NT2/D1 (cell line): ENCODE data around the gene SGIP1.

Experiments
- DNase-seq: peaks from one replicate; pipeline ENCODE4 v3.0.0-alpha.2; 2011; ENCODE audit warnings: low read depth, low spot score
- H3K27me3 ChIP-seq: 2 replicates; pipeline ENCODE4 v1.6.0; 2011; ENCODE audit warnings: mild to moderate bottlenecking; ENCODE audit not compliant: insufficient read length, insufficient read depth
- H3K36me3 ChIP-seq: 2 replicates; pipeline ENCODE4 v1.6.1; 2011; ENCODE audit warnings: mild to moderate bottlenecking, low read length, mixed read lengths; ENCODE audit not compliant: insufficient read depth, insufficient read length
- H3K4me1 ChIP-seq: 2 replicates; pipeline ENCODE4 v1.5.1; 2011; ENCODE audit not compliant: insufficient read depth, insufficient read length
- H3K4me3 ChIP-seq: 2 replicates; pipeline ENCODE4 v1.5.1; 2011; ENCODE audit warnings: low read depth; ENCODE audit not compliant: insufficient read length
- H3K9ac ChIP-seq: 2 replicates; pipeline ENCODE4 v1.6.0; 2011; ENCODE audit warnings: low read depth; ENCODE audit not compliant: insufficient read length
- H3K9me3 ChIP-seq: 2 replicates; pipeline ENCODE4 v1.5.1; 2011; ENCODE audit warnings: mild to moderate bottlenecking, low read length; ENCODE audit not compliant: insufficient read depth
- SUZ12 ChIP-seq: IDR thresholded peaks from 2 replicates; pipeline ENCODE4 v1.6.1; 2011; ENCODE audit not compliant: insufficient read length, insufficient read depth; ENCODE audit errors: extremely low read depth
- YY1 ChIP-seq: IDR thresholded peaks from 2 replicates; pipeline ENCODE4 v1.6.1; 2011; ENCODE audit not compliant: insufficient read length, insufficient read depth
- ZNF274 ChIP-seq: IDR thresholded peaks from 2 replicates; pipeline ENCODE4 v1.6.1; 2011; ENCODE audit warnings: mild to moderate bottlenecking, low read depth, low read length

Gene SGIP1

DNA sequence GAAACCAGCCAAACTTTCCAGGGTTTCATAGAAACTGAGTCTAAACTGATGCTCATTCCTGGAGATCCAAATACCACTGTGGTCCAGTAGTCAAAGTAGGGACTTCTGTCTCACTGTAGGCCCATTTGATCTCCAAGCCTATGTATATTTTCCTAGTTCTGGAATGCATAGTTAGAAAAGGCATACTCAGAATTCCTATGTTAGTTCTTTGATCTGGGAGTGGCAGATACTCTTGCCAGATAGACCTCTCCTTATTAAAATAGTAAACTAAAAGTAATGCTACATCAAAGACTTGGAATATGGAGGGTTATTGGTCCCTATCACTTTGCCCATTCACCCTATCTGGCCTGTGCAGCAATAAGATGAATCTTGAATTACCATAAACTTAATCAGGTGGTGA lies 10.4 kb upstream of the SGIP1 start:
- Histone ChIP-seq H3K4me1 (no peaks in the 10 kb centered on the region), H3K9me3 (no peaks in the 10 kb centered on the region), H3K9ac (no peak overlapping the region), H3K27me3 (no peaks in the 10 kb centered on the region), H3K4me3 (no peak overlapping the region), H3K36me3 (no peaks in the 10 kb centered on the region)
- TF ChIP-seq ZNF274, result no peak
- TF ChIP-seq YY1, result no peak
- TF ChIP-seq SUZ12, result no peak
- no peak for DNase-seq

DNA sequence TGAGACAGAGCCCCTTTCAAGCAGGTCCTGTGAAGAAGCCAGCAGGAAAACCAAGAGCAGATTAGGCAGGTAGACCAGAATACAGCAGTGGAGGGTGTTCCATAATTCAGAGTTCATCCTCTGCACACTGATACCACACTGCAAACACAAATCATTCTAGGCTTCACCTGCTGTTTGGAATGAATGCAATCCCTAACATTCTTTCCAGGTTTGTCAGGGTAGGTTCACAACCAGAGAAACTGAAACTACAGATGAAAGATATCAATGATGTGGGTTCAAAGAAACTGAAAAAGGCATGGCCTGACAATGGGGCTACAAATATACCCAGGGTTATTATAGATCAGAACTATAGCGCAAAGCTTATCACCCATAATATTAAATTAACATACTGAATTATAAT lies 8.9 kb upstream of the SGIP1 start:
- no peaks in the 10 kb centered on the region for H3K9me3 ChIP-seq
- no peak overlapping the region for H3K9ac ChIP-seq
- no peaks in the 10 kb centered on the region for H3K27me3 ChIP-seq
- H3K4me3 ChIP-seq, result no peak overlapping the region
- DNase-seq, result no peak
- TF ChIP-seq SUZ12, result no peak
- no peak for TF ChIP-seq ZNF274
- TF ChIP-seq YY1, result no peak
- H3K4me1 ChIP-seq, result no peaks in the 10 kb centered on the region
- H3K36me3 ChIP-seq, result no peaks in the 10 kb centered on the region

DNA sequence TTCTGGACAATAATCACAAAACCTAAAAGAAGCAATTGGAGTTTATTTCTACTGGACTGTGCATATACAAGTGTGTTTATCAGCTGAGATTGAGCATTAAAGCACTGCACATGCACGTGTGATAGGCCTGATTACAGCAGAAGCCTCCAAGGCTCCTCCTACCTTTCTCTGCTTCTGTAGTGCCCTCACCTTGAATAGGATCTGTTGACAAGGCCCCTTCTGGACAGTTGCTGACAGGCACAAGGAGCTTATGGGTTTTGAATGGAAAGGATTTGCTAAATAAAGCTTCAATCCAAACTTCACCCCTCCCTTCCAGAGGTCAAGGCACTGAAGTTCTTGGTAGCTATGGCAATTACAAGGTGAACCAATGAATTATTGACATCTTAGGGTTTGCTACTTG lies 7.9 kb upstream of the SGIP1 start:
- DNase-seq, result no peak
- no peak overlapping the region for H3K9ac ChIP-seq
- H3K36me3 ChIP-seq, result no peaks in the 10 kb centered on the region
- peaks cover 1% of the 10 kb centered on the region for H3K27me3 ChIP-seq
- no peaks in the 10 kb centered on the region for H3K4me1 ChIP-seq
- TF ChIP-seq SUZ12, result no peak
- no peak for TF ChIP-seq ZNF274
- no peak for TF ChIP-seq YY1
- H3K9me3 ChIP-seq, result no peaks in the 10 kb centered on the region
- no peak overlapping the region for H3K4me3 ChIP-seq

DNA sequence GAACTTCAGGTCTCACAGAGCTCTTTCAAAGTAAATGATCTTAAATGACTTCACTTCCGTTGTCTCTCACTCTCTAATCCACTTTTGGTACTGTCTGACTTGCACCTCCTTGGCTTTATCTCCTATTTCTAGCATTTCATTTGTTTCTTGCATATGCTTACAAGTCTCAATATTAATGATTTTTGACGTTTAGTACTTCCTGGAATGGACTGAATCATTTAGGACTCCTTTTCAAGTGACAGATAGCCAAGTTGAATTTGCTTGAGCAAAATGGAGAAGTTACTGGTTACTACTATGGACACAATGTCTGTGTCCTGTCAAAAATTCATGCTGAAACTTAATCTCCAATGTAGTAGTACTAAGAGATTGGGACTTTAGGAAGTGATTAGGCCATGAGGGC lies 7.0 kb upstream of the SGIP1 start:
- H3K27me3 ChIP-seq, result peaks cover 11% of the 10 kb centered on the region
- H3K4me3 ChIP-seq, result no peak overlapping the region
- no peaks in the 10 kb centered on the region for H3K36me3 ChIP-seq
- H3K9me3 ChIP-seq, result no peaks in the 10 kb centered on the region
- no peak for DNase-seq
- H3K9ac ChIP-seq, result no peak overlapping the region
- no peaks in the 10 kb centered on the region for H3K4me1 ChIP-seq
- TF ChIP-seq ZNF274 (no peak), YY1 (no peak), SUZ12 (no peak)

DNA sequence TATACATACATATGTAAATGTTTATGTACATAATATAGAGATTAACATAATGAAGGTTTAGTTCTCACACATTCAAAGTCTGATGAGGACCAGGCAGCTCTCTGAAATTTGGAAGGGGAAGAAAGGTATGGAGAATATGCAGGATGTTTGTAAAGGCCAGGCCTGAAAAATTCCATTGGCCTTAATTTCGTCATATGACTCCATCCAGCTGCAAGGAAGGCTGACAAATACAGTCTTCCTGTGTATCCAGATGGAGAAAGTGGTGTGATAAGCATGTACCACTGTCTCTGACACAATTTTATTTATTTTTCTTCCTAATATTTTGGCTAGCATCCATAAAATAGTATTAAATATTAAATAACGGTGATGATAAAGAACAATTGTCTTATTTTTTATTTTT lies 6.3 kb upstream of the SGIP1 start:
- H3K36me3 ChIP-seq, result no peaks in the 10 kb centered on the region
- H3K27me3 ChIP-seq, result peaks cover 18% of the 10 kb centered on the region
- no peaks in the 10 kb centered on the region for H3K4me1 ChIP-seq
- DNase-seq, result no peak
- no peaks in the 10 kb centered on the region for H3K9me3 ChIP-seq
- no peak overlapping the region for H3K9ac ChIP-seq
- no peak overlapping the region for H3K4me3 ChIP-seq
- TF ChIP-seq ZNF274 (no peak), YY1 (no peak), SUZ12 (no peak)

DNA sequence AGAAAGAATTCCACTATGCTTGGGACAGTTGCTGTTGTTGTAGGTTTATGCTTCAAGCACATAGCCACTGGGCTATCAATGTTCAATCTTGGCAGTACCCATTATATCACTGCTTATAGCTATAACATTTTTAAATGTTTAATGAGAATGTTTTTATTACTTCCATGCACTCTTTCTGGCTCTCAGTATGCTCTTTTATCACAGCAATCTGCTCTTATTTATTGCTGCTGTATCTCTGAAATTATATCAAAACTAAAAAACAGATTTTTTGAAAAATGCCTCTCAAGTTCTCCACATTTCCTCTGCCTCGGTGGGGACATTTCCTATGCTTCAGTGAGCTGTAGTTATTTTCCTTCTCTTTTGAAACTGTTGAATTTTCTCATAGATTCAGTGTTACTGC lies 5.4 kb upstream of the SGIP1 start:
- no peak overlapping the region for H3K9ac ChIP-seq
- no peak for DNase-seq
- H3K9me3 ChIP-seq, result no peaks in the 10 kb centered on the region
- H3K27me3 ChIP-seq, result peaks cover 27% of the 10 kb centered on the region
- H3K36me3 ChIP-seq, result no peaks in the 10 kb centered on the region
- H3K4me1 ChIP-seq, result no peaks in the 10 kb centered on the region
- TF ChIP-seq SUZ12, result no peak
- TF ChIP-seq YY1, result no peak
- no peak for TF ChIP-seq ZNF274
- no peak overlapping the region for H3K4me3 ChIP-seq

DNA sequence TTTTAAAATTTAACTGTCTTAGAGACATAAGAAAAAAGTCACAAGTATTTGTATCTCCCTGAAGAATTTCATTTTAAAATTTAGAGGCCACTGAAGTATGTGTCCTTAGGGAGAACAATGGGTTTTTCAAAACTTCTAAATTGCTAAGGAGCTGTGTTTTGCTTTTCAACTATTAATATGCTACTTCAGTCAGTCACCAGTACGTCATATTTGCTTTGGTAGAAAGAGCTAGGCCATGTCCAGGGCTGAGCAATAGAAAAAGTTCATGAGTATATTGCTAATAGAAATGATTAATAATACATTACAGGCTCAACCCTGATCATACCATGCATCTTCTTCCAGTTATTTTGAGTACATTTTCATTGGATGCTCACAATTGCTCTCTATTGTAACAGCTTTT lies 1.7 kb upstream of the SGIP1 start:
- no peak for DNase-seq
- Histone ChIP-seq H3K27me3 (peaks cover 53% of the 10 kb centered on the region), H3K36me3 (no peaks in the 10 kb centered on the region), H3K9ac (no peak overlapping the region), H3K9me3 (no peaks in the 10 kb centered on the region), H3K4me1 (no peaks in the 10 kb centered on the region), H3K4me3 (no peak overlapping the region)
- TF ChIP-seq ZNF274 (no peak), YY1 (no peak), SUZ12 (no peak)
